ENCODE results near the gene ADAM29. TPM values are rescaled to one million over a fixed set of nuclear protein-coding genes. Genes with fewer than 3 reads are reported as not detected.
"Not testable (repeated sequence)": the region's sequence is repeated elsewhere in the genome, so short reads cannot be mapped to it uniquely, and the experiment has no call there.

The ADAM29 gene
- total RNA-seq (2014; rRNA removed; shearing (Covaris generic)) = 0.02 TPM in 1 of 2 replicates, not detected in the other

- no peak for DNase-seq (ENCODE audit: low read depth)
Observed at GRCh38 chr4:174918058-174918457, at the start of gene ADAM29. TSS of gene ADAM29 (plus strand) at chr4:174918358. CDS start at chr4:174975526, 57,168 bp downstream.

GRCh38 chr4:174869339-174869738, 48.8 kb upstream of the ADAM29 start:
- peak; percentile 79 for DNase-seq (ENCODE audit: low read depth)

DNA sequence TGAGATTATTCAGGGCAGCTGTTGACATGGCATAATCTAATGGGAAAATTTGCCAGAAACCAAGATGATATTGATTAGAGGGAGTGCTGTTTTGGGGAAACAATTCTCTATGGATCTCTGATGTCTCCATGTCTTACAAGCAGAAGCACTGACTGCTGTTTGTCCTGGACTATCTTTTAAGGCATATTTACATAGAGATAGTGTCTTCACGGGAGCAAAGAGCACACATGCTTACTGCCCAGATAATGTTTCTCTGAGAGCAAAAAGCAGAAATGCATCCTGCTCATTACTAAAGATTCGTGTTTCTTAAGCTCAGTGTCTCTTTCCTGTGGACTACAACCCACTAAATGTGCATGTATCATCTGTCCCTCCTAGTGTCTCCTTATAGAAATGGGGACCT, 47.8 kb upstream of the ADAM29 start:
- no peak for DNase-seq (ENCODE audit: low read depth)

DNA sequence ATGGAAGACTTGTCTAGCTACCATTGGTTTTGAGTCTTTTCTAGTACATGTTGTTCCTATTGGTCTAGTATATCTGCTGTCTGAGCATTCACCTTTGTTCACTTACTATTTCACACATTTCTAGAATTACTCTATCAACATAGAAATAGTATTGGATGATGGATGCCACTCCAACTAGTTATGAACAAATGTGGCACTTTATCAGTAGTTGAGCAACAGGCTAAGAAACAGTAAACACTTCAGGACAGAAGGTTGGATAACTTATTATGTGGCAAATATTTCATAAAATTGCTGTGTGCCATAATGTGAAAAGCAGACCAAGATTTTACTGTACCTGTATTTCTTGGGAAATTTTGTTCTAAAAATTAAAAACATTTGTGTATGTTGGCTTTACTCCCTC, 46.8 kb upstream of the ADAM29 start:
- no peak for DNase-seq (ENCODE audit: low read depth)

- not testable (repeated sequence) for DNase-seq (ENCODE audit: low read depth)
Observed at GRCh38 chr4:174873146-174873545, 45.0 kb upstream of the ADAM29 start.

DNA sequence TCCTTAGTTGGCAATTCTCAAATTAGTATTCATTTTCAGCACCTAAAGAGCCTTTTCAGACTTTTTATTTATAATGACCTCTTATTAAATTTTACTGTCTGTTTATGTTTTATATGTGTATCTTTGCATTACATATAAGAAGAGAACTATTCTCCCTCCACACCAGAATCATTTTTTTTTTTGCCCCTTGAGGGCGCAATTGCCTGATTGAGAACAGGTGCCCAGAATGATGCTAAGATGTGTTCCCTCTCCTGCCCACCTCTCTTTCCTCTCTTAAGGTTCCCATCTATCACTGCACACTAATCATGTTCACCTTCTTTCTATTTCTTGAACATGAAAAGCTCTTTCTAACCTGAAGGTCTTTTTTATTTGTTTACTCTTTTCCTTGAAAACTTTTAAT, 44.2 kb upstream of the ADAM29 start:
- peak; percentile 33 for DNase-seq (ENCODE audit: low read depth)

- DNase-seq (ENCODE audit: low read depth) = no peak
Observed at GRCh38 chr4:174874898-174875297, 43.3 kb upstream of the ADAM29 start.

- DNase-seq (ENCODE audit: low read depth) = no peak
Observed at GRCh38 chr4:174880001-174880400, 38.2 kb upstream of the ADAM29 start.

- DNase-seq (ENCODE audit: low read depth) = no peak
Observed at GRCh38 chr4:174882317-174882992, 35.7 kb upstream of the ADAM29 start.

DNA sequence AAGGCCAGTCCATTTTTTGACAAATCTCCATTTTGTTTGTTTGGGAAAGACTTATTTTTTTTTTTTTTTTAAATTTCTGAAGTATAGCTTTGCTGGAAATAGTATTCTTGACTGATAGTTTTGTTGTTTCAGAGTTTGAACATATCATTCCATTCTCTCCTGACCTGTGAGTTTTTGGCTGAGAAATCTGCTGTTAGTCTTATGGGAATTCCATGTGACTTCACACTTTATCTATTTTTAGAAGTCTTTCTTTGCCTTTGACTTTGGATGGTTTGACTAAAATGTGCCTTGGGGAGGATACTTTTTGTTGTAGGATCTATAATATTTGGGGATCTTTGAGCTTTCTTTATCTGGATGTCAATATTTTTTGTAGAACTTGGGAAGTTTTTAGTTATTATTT, 10.7 kb upstream of the ADAM29 start:
- no peak for DNase-seq (ENCODE audit: low read depth)

GRCh38 chr4:174910271-174910670, 7.9 kb upstream of the ADAM29 start:
- peak; percentile 3 for DNase-seq (ENCODE audit: low read depth)

DNA sequence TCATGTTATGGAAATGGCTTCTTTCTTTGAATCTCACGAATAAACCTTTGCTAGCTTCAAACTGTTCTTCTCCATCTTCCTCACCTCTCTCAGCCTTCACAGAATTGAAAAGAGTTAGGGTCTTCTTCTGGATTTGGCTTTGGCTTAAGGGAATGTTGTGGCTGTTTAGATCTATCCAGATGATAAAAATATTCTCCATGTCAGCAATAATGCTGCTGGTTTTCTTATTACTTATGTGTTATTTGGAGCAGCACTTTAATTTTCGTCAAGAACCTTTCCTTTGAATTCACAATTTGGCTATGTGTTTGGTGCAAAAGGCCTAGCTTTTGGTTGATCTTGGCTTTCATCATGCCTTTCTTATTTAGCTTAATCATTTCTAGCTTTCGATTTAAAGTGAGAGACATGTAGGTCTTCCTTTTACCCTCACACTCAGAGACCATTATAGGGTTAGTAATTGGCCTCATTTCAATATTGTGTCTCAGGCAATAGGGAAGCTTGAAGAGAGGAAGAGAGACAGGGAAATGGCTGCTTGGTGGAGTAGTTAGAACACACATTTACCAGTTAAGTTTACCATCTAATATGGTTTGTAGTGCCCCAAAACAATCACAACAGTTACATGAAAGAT, 5.1 kb upstream of the ADAM29 start:
- no peak for DNase-seq (ENCODE audit: low read depth)

DNA sequence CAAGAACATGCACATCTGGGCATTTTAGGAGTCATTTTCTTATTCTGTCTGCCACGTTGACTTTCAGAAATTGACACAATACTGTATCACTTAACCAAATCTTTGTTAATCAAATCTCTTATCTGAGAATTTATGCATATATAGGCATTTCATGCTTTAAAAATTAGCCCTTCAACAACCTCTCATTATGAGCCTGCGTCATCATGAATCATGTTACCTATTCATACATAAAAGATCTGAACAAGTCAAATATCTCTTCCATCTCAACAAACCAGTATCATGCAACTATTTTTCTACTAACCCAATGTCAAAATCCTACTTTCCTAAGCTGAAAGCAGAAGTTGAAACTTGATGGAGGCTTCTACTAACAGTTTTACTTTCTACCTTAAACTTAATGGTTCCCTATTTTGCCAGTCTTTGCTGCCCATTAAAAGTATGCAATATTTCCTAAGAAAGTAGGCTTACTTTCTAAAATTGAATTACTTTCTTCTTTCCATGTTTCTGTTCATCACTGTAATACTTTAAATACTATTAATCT, 1.8 kb downstream of the ADAM29 start:
- peak; percentile 5 for DNase-seq (ENCODE audit: low read depth)

- DNase-seq (ENCODE audit: low read depth) = no peak
Observed at GRCh38 chr4:174926958-174927357, 8.8 kb downstream of the ADAM29 start.

DNA sequence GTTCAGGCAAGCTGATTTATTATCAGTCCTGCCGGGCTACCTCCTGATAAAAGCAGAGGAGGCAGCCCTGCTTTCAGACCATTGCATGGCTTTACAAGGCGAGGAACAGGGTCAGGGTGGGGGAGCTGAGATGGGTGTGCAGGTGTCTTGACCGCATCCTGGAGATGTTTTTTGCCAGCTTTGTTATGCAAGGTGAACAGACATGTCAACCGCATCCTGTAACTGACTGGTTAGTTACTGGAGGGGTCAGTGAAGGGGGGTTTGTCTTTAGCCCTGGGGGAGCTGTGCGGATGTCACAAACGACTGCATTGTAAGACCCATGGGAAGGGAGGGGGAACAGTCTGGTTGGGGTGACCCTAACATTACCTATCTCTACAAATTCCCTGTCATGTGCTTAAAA, 10.0 kb downstream of the ADAM29 start:
- no peak for DNase-seq (ENCODE audit: low read depth)

DNA sequence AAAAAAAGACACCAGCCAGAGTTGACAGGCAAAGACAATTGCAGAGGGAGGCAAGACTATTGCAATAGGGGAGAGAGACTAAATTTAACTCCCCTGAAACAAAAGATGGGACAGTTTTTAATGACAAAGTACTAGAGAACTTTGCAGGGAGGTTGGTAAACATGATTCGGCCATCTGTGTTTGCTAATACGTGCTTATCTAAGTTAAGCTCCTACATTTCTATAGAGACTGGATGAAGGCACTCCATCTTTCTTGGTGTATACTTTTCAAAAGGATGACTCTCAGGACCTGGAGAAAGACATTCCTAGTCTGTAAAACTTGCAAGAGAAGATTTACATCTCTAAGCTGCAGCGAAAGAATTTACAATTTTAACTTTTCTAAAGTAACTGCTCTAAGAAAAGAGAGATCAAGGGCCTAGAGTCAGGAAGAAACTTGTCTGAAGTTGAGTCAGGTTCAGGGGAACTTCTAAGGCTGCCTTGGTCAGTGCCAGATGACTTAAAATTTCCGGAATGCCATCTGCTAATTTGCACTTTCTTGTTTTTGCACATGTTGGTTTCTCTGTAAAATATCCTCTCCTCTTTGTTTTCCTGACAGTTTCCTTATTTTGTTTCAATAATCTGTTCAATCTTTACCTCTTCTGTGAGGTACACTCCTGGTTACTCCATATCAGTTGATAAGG, 10.6 kb downstream of the ADAM29 start:
- peak; percentile 3 for DNase-seq (ENCODE audit: low read depth)

- DNase-seq (ENCODE audit: low read depth) = peak; percentile 2
Observed at GRCh38 chr4:174929346-174929745, 11.2 kb downstream of the ADAM29 start.

GRCh38 chr4:174930895-174931294, 12.7 kb downstream of the ADAM29 start:
- no peak for DNase-seq (ENCODE audit: low read depth)

- DNase-seq (ENCODE audit: low read depth) = no peak
Observed at GRCh38 chr4:174933083-174933482, 14.9 kb downstream of the ADAM29 start.

GRCh38 chr4:174934360-174934759, 16.2 kb downstream of the ADAM29 start:
- no peak for DNase-seq (ENCODE audit: low read depth)

- DNase-seq (ENCODE audit: low read depth) = no peak
Observed at GRCh38 chr4:174935607-174936006, 17.4 kb downstream of the ADAM29 start.

GRCh38 chr4:174940002-174940401, 21.8 kb downstream of the ADAM29 start:
- DNase-seq (ENCODE audit: low read depth) = no peak

DNA sequence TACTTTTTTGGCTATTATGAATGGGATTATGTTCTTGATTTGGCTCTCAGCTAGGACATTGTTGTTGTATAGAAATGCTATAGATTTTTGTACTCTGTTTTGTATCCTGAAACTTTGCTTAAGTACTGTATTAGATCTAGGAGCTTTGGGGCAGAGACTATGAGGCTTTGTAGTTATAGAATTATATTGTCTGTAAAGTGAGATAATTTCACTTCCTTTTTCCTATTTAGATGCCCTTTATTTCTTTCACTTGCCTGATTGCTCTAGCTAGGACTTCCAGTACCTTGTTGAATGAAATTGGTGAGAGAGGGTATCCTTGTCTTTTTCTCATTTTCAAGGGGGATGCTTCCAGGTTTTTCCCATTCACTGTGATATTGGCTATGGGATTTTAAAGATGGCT, 28.1 kb downstream of the ADAM29 start:
- no peak for DNase-seq (ENCODE audit: low read depth)

All from M059J (cell line).